CD4-positive, alpha-beta T cell treated with Interferon gamma for 1 hour (primary cell): ENCODE data around the gene C15orf39.

ENCODE experiments used
- DNase-seq: peaks from one replicate; pipeline ENCODE4 v3.0.0-alpha.2; 2020

Gene C15orf39

DNA sequence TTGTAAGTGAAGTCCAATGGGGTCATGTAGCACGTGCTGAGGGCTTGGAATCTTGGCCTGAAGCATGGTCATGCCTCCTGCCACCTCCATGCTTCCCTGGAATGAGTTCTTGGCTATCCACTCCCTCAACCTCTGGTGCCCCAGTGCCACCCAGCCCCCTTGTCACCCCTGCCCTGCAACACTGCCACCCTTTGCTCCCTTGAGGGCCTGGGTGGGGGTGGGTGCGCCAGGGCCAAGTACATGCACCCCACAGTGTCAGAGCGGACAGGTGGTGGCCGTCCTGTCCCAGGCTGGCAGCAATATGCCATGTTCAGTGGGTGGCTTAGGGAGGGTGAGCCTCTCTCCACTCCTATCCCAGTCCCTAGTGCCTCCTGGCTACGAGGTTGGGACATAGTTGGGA lies 27.6 kb upstream of the C15orf39 start:
- DNase-seq = no peak

DNA sequence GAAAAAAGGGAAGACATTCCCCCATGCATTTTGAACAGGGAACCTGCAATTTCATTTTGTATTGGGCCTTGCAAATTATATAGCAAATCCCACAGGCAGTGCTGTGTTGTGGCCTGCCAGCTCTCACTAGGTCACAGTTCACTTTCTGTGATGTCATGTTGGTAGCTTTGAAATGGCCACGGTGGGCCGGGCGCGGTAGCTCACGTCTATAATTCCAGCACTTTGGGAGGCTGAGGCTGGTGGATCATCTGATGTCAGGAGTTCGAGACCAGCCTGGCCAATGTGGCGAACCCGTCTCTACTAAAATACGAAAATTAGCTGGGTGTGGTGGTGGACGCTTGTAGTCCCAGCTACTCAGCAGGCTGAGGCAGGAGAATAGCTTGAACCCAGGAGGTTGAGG lies 27.0 kb upstream of the C15orf39 start:
- DNase-seq = no peak

DNA sequence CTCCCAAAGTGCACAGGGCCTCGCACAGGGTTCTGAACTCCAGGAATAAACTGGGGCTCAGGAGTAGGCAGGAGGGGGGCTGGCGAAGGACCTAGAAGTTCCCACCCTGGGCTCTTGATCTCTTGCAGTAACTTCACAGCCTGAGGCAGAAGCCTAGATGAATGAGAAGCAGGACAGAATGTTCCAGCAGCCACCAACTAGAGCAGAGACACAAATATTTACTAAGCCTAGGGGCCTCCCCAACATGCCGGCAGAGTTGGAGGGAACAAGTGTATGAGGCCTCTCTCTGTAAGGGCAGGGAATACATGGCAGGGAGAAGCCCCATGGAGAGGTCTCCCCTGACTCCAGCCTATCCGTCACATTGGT lies 25.3 kb upstream of the C15orf39 start:
- no peak for DNase-seq

DNA sequence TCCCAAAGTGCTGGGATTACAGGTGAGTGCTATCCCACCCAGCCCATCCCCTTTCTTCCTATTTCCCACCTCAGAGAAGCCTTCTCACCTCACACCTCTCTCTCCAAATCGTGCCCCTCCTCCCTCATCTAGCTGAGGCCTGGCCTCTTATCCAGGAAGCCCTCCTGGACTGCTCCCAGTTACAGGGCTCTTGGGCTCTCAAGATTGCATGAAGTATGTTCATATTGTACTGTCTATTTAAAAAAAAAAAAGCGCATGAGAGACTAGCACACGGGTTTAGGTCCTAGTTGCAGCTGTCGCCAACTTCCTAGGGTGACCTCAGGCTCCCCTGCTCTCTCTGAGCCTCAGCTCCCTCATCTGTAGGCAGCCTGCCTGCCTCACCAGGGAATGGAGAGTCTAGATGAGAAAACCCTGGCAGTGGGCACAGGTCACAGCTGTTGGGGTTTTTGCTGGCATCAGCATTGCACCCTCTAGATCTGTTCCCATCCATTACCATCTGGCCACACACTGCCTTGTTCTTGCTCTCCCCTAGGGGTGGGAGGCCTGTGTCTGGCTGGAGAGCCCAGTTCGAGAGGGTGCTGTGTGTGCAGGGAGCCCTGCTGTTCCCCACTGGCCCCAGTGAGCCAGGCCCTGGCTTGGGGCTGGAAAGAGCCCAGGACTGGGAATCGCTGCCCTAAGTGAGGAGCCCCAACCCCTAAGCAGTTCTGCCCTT lies 24.2 kb upstream of the C15orf39 start:
- DNase-seq = no peak

DNA sequence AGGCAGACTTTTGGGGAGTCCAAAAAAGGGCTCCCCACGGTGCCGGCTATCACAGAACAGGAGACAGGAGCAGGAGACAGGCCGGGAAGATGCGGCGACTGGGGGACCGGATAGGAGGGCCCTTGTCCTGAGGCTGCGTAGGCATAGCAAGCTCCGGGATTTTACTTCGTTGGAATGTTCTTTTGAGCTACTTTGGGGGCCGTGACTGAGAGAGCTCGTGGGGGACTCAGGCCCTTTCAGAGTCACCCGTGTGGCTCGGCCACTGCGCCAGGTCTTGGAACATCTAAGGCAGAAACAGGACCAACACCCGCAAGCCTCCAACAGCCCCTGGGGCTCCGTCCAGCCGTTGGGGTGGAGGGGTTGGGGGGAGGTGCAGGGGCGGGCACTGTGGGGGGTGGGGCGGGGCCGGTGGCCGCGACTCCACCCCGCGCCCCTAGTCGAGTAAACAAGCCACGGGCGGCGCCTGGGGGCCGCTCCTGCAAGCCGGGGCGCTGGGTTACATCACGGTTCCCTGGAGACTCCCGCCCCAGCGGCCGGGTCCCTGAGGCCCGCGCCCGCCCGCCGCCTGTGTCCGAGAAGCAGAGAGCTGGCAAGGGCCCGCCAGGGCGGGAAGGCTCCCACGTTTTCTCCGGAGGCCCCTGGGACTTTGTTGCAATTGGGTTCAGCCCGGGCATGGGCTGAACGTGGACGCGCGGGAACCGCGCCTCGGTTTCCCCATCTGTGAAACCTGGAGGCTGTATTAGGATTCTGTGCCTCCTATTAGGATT lies 23.3 kb upstream of the C15orf39 start:
- no peak for DNase-seq

DNA sequence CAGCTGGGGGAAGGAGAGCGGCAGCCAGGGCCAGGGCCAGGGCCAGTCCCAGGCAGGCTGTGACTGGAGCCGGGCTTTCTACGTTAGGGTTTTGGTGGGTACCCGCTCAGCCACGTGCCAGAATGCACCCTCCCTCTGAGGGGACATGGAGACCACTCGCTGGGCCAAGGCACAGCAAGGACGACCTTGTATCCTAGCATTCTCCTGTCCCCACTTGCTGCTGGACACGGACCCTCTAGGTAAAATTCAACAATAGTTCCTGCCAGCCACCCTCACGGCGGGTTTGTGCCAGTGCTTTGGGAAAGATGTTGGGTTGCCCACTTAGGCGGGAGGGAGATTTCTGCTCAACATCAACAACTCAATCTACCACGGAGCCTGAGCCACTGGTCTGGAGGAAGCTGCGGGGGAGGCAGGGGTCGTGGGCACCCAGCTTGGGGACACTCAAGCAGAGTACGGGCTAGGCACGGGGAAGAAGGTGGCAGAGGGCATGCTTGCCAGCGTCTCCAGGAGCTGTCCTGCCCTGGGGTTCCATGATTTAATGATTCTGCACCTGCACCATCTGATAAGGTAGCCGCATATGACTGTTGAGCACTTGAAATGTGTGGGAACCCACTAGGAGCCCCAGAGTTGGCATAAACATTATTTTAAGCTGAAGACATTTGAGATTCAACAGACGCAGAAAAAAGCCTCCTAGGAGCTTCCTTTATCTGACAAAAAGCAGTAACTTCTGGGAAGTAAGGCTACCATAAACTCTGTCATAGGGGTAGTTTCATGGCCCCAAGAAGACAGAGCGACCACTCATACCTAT lies 22.5 kb upstream of the C15orf39 start:
- DNase-seq = no peak

DNA sequence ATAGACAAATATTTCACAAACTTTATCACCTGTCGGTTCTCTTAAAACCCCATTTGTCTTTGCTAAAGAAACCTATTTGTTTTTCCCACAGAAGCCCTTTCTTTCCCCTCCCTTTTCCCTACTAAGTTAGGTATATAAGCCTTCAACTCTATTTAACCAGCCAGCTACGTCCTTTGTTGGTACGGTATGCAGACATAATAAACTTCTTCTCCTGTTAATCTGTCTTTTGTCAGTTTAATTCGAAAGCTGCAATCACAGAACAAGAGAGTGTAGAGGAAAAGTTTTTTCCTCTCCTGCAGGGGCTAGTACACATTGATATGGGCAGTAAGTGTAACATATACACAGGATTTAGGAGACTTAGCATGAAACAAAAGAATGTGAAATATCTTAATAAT lies 21.9 kb upstream of the C15orf39 start:
- no peak for DNase-seq

DNA sequence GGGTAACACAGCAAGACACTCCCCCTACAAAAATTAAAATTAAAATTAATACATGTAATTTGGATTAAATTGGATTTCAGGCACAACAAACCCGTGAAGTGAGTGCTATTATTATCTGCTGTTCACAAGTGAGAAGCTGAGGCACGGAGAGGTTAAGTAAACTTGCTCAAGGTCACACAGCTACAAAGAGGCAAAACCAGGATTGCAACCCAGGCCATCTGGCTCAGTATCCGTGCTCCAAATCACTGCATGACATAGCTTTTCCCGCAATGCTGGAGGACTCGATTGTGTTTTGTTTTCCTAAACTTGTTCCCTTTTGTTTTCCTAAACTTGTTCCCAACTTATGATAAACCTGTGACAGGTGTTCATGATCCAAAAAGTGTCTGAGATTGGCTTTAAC lies 19.9 kb upstream of the C15orf39 start:
- no peak for DNase-seq

DNA sequence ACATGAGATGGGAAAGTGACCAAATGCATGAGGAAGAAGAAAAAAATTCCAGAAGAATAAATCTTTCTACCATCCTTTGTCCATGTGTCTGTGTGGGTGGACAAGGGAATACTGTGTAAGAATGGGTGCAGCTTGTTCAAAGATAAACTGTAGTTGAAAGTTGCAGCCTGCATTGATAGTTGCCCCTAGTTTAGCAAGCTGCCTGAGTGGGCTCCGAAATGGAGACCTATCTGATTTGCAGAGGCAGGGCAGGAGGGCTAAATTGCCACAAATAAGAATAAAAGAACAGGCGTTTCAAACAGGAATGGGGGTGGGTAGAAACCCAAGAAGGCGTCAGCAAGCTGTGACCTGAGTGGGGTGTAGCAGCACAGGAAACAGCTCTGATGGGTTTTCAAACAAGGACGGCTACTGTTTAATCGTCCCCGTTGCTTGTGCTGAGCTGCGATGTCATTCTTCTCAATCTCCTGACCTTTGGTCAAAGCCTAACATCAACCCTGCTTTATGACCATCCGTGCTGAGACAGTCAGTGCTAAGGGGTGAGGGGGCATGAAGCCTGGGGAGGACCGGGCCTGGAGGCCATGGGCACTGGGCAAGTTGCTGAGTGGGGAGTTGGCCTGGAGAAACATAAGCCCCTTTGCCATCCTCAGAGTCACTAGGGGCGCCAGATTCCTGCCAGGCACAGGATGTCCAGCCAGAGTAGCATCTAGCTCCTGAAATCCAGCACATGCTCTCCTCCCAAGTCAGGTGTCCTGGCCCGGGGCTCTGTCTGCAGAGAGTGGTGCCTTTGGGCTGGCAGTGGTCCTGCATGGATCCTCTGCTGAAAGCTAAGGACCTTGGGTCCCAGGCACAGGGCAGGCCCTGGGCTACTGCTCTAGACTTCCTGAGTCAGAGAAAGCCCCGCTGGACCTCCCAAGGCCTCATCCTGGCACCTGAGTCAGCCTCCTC lies 19.2 kb upstream of the C15orf39 start:
- DNase-seq = no peak

DNA sequence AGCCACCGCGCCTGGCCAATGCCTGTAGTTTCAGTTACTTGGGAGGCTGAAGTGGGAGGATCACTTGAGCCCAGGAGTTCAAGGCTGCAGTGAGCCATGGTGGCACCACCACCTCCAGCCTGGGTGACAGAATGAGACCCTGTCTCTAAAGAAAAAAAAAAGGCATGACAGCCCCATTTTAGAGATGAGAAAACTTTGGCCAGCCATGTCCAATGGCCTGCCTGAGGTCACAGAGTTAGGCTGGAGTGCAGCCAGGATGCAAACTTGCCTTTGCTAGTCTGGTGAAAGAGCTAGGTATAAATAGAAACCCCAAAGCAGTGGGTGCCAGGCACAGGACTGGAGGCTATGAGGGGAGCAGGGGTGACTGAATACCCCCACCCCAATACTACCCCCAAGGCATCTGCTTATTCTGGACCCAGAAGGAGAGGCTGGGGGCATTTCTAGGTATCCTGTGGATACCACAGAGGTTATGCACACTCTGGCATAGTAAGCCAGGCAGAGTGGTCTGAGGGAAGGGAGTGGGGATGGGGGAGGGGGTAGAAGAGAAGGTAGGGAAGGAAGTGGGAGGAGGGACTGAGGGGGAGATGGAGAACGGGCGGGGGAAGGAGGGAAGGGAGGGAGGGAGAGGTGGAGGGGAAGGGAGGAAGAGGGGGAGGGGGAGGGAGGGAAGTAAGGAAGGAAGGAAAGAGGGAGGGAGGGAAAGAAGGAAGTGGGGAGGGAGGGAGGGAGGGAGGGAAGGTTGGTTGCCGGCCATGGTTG lies 16.2 kb upstream of the C15orf39 start:
- no peak for DNase-seq

DNA sequence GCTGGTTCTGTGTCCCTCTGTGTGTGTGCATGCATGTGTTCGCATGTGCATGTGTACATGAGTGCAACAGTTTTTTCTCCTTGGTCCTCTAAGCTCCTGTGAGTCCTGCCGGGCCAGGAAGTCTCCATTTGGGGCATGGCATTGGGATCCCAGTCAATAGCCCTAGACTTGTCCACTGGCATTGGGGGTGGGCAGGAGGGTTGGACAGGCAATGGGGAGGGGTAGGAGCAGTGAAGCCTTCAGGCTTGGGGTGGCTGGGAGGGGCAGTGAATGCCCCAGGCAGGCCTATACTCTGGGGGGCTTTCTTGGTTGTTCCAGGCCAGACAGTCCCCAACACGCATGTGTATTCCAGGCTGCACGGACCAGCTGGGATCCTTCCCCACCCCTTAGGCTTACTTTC lies 15.6 kb upstream of the C15orf39 start:
- no peak for DNase-seq

DNA sequence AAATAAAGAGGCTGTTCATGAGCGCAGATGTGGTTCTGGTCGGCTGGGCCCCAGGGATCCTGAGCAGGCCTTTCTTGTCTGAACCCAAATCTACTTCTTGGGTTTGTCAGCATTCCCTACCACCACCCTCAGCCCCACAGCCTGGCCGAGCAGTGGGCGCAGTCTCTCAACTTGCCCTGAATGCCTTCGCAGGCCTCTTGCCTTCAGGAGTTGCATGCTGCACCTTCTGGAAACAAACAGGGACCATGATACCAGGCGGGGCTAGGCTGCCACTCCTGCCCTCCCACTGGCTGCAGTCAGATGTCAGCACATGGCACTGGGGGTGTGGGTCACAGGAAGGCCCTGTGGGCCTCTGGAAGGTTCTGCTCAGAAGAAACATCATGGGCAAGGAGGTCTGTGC lies 13.2 kb upstream of the C15orf39 start:
- no peak for DNase-seq

DNA sequence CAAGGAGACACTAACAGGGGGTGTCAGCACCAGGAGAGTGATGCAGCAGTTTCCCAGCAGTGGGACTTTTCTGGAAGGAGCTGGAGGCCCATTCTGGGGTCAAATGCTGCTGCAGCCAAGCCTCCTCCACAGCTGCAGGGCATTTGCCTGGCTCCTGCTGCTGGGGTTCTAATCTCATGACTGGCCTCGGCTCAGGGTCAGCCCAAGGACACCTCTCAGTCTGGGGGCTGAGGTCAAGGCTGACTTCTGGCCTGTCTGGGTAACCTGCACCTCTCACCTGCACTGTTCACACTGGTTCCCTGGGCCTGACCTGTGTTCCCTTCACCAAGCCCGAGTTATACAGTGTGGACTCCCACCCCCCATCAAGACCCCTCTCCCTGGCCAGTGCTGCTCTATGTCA lies 10.4 kb upstream of the C15orf39 start:
- no peak for DNase-seq

DNA sequence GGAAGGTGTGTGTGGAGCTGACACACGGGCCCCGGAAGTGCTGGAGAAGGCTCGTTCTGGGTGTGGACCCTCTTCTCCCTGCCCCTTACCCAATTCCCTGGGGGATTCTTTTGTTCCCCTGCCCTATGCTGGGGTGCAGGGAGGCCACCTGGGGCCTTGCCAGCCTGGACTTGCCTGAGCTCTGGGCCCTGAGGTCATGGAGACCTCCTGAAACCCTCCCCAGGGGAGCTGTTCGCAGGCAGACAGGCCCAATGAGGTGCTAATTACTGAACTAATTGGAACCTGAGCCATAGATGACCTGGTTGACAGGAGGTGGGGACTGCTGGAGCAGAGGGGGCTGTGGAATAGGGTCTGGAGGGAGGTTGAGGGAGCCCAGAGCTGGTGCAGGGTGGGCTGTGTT lies 9.4 kb upstream of the C15orf39 start:
- DNase-seq = no peak

DNA sequence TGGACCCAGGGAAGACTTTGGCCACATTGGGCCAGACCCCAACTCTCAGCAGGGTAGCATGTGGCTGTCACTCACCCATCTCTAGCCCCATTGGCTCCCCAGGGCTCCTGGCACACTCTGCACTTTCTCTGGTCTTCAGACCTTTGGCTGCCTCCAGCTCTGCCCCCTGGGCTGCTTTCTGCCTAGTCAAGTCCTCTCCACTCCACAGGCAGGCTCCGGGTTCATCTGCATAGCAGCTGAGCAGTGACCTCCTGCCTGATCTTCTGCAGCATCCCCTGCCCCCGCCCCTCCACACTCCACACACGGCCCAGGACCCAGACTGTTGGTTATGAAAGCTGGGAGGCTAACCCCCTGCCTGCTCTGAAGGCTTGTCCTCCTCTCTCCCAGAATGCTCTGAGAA lies 8.4 kb upstream of the C15orf39 start:
- DNase-seq = no peak

DNA sequence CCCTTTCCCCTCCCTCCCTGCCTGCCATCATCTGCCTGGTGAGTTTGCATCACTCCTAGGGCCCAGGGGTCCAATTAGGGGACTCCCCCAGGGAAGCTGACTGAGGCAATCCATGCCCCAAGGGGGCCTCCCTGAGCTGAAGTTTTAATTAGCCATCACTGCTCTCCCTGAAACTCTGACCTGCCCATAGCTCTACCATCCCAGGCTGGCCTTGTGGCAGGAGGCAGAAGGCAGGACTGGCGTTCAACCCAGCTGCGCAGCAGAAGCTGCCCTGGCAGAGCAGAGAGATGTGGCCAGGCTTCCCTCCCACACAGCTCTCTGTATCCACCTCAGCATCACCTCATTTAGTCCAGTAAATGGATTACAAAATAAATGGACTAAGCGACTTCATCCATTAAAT lies 7.7 kb upstream of the C15orf39 start:
- DNase-seq = no peak

DNA sequence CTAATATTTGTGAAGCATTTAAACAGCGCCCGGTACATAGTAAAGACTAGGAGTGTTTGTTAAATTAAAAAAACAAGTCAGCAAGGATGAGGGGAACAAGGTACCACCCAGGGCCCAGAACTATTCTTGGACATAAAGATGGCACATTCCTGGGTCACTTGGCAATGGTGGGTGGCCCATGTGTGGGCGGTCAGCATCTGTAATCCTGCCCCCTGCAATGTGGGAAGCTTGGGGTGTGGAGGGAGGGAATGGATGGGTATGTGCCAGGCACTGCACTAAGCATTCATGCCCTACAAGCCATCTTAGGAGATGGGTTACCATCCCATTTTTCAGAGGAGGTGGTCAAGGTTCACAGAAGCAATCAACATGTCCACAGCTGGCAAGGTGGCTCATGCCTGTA lies 7.3 kb upstream of the C15orf39 start:
- no peak for DNase-seq

DNA sequence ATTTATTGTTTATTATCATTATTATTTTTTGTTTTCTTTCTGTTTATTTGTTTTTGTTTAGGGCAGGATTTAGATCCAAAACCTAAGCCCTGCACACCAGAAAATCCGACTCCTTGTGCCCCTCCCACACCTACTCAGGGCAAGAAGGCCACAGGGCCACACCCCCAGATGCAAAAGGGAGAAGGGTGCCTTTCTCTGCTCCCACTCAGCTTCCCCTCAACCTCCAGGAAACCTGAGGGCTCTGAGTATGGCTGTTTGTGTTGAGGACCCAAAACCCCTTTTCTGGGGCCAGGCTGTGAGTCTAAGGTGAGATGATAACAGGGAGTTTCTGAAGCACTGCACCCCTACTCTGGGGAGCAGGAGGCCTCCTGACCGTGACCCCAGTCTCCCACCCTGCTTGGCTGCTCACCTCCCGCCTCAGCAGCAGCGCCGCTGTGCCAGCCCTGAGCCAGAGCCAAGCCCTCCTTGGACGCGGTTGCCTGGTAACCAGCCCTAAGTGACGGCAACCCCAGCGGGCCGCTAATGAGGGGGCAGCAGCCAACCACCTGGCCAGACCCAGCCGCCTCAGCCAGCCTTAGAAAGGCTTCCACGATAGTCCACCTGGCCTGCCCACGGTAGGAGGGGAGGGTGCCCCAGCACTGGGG lies 6.4 kb upstream of the C15orf39 start:
- no peak for DNase-seq

DNA sequence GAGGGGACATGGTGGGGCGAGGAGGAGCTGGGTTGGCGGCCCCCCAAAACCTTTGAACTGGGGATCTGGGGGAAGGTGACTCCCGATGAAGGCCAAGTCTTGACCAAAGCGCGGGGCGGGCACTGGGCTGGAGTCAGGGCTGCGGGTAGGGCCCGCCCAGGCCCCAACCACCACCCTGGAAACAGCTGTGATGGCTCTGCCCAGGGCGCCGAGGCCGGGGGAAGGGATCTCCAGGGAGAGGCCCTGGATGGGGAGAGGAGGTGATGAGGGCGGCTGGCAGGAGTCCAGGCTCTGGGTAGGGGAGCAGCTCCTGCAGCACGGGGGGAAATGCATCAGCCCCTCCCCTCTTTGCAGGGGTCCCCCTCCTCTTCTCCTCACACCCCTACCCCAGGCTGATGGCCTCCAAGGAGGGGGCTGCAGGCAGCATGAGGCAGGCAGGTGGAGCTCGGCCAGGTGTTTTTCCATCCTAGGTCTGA lies 5.9 kb upstream of the C15orf39 start:
- no peak for DNase-seq

DNA sequence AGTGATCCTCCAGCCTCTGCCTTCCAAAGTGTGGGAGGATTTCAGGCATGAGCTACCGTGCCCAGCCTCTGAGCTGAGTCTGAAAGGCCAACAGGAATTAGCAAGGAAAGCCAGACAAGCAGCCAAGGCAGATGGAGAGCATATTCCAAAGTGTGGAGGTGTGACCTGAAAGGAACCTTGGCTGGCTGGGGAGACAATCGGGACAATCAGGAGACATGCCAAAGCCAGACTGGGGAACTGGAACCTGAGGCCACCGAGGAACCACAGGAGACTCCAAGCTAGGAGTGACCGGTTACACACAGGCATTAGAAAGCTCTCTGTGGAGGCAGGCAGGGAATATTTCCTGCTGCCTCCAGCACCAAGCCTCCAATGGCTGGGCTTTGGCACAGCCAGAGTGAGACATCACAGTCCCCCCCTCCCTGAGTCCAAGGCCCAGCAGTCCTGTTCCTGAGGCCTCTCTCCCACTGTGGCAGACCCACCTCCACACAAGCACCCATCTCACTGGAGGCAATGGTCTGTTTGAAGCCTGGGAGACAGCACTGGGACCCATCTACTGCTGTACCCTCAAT lies 4.5 kb upstream of the C15orf39 start:
- no peak for DNase-seq
